ENCODE measurements around the gene KIAA1614.

KIAA1614 gene, protein sequence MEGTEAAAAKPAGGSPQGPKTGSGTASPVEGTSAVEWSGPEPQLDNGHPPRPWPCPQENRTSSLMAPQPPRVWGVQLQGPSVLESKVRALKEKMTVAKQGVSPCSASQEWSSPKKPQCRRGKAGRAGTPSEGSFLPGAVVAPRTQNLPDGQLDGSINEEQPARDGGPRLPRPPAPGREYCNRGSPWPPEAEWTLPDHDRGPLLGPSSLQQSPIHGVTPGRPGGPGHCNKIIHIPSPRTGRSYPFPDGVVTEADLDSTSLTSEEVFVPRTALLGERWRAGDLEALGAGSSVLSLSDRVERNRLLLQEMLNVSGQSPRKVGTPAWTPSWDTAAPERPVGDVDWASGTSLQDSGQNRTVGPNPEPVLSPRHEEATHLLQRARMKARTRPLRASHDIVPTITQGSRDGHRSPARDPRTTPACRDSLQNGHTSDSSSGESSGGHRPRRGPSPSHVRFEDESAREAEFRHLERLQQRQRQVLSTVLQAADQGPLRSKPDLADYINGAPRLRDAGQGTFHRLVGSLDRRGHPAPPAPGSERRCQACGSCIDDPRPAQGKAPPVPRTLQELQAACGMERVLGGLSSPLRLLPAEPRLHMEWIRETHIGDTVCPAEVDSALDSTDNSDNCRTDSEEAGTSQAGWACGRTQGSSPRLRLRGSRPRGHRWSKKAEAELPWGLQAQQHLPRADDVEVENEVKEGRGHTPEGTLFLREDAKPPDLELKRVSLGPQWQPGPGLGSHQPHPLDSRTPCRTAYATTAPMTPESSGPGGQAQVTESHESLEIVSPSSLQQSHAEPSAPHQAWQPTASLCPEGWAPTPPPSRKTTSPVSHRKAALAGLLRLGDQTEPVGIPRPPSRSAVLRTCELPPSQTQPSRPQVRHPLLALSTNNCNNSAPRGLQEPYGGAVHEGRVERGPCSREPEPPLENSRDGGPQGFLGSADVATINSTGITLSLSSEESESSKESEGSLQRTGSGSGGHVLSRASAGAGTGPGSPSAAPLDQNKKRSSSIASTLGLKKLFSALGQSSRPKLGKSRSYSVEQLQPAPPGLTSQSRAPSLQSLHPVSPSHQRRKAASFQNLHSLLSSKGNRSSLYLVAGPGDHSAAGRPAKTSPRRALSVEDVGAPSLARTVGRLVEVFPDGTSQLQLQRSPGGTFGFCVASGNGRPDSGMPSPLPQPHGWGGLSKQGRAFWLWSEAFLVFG

DNA sequence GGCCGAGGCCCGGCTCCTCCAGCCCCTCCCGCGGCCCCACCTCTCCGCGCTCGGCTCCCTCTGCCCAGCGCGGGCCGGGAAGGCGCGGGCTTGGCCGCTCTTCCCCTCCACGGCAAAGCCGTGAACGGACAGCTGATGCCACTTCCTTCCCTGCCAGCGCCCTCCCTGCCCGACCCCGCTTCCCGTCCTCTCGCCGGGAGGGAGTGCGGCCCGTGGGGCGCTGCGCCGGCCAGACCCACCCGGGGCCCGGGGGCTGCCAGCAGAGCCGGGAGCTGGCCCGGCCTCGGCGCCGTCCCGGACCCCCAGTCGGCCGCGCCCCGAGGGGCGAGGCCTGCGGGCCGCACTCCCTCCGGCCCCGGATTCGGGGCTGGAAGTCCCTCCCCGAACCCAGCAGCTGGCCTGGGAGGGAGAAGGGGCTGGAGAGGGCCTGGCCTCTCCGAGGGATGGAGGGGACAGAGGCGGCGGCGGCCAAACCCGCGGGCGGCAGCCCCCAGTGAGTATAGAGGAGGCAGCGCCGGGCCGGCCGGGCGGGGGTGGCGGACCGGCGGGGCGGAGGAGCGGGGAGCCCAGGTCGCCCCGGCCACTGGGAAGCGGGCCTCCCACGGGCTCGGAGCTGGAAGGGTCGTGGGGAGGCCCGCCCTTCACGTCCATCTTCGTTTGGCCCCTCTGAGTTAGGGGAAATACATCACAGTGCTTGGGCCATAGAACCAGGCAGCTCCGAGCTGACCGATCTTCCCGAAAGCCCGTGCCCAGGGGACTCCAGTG is at the start of gene KIAA1614:
Gene KIAA1614, plus strand, starts transcription at position 97 of the 765 bp plus-strand sequence. Its CDS starts 347 bp downstream, at position 444.
- in situ Hi-C loops (cut with MboI; ENCODE audit: low sequenced_read_pairs), result no loop called here

DNA sequence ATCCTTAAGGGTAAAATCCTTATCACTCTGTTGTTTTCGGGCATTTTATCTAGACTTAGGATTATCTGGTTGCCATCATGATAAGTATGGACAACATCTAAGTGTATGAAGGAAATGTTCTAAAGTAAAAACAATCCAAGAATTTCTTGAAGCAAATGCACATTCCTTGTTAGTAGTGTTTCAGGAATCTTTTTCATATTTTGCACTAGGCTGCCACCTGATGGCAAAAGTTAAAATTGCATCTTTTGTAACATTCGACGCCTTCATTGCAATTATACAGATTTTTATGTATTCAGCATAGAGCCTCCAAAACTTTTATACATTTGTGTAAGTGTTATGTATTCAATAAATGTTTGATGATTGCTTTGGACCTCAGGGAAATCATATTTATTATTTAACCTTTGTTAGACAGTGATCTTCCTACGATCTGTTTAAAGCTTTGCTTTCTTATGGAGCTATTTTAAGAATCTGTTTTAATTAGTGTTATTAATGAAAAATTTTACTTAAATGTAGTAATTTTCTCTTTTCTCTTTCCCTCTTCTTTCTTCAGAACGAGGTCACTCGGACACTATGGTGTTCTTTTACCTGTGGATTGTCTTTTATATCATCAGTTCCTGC is 49.4 kb upstream of the KIAA1614 start:
- in situ Hi-C loops (cut with MboI; ENCODE audit: low sequenced_read_pairs), result no loop called here

DNA sequence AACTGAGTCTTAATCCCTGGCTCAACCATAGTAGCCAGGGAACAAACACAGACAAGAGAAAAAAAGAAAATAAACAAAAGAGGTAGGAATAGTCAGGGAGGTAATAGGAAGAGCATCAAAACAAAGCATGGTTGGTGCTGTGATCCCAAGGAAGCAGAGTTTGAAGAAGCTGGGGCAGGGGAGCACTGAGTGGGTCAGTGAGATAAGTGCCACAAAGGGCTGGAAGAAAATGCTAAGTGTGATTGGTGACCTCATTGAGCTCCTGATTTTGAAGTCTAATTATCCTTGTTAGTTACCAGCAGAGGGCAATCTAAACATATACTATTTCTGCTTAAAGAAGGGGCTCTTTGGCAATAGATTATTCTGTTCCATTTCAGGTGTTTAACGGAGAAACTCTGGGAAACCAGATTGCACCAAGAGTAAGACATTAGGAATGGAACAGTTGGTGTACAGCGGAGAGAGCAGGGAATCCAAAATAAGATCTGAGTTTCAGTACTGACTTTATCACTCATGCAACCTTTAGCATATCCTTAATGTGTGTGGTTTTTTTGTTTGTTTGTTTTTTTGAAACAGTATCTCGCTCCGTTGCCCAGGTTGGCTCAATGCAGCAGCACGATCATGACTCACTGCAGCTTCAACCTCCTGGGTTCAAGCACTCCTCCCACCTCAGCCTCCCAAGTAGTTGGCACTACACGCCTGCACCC is 30.7 kb upstream of the KIAA1614 start:
- in situ Hi-C loops (cut with MboI; ENCODE audit: low sequenced_read_pairs), result no loop called here

DNA sequence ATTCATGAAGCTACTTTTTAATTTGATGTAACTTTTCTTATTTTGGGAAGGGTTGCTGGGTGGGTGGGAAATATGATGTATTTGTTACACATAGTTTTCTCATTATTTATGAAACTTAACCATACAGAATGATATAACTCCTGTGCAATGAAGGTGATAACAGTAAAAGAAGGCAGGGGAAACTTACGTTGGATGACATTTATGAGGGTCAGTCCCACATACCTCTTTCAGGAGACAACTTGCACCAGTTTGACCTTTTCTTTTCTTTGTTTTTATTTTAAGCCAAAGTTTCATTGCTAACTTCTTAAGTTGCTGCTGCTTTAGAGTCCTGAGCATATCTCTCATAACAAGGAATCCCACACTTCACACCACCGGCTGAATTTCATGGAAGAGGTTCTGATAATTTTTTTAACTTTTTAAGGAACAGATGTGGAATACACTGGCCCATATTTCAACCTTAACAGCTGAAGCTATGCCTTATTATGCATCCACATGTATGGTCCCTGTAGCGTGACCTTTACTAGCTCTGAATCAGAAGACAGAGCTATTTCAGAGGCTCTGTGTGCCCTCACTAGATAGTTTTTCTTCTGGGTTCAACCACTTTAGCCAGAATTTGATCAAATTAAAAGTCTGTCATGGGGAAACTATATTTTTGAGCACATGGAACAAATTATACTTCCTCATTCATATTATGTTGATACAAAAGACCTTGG is 28.0 kb upstream of the KIAA1614 start:
- in situ Hi-C loops (cut with MboI; ENCODE audit: low sequenced_read_pairs), result no loop called here

DNA sequence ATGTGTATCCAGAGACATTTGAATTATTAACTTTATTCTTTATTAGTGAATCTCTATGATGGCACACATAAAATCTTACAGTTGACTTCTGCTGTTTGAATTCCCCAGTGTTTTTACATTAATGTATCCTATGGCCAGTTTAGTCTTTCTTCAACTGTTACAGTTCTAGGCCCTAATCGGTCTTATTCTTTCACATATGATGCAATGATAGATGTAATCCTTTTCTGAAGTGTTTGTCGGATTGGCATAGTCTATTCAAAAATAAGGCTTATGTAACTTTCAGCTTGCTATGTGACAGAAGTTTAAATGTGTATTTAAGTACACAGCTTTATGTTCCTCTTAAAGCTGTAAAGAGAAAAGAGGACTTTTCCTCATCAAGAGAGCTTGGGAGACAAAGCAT is 26.4 kb upstream of the KIAA1614 start:
- in situ Hi-C loops (cut with MboI; ENCODE audit: low sequenced_read_pairs), result no loop called here

- in situ Hi-C loops (cut with MboI; ENCODE audit: low sequenced_read_pairs), result no loop called here
Measured at GRCh38 chr1:180887841-180888240, 24.9 kb upstream of the KIAA1614 start.

- in situ Hi-C loops (cut with MboI; ENCODE audit: low sequenced_read_pairs), result no loop called here
Measured at GRCh38 chr1:180888870-180889269, 23.8 kb upstream of the KIAA1614 start.

GRCh38 chr1:180889325-180889724 is 23.4 kb upstream of the KIAA1614 start:
- in situ Hi-C loops (cut with MboI; ENCODE audit: low sequenced_read_pairs), result no loop called here

GRCh38 chr1:180892272-180892671 is 20.4 kb upstream of the KIAA1614 start:
- in situ Hi-C loops (cut with MboI; ENCODE audit: low sequenced_read_pairs), result no loop called here

DNA sequence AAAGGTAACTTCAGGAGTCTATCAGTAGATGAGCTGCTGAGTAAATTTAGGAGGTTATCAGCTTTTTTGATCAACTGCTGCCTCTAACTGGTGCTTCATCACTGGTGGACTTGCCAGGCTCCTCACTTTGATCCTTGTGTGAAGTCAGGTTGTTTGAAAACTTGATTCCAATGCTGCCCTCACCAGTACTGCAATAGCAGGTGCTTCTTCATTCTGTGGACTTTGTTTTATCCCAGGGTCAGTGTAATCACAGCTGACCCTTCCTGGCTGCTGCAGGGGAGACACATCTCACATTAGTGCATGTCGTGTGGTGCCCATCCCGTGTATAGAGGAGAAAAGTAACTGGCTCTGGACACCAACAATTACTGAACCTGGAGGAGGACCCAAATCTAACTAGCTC is 20.0 kb upstream of the KIAA1614 start:
- in situ Hi-C loops (cut with MboI; ENCODE audit: low sequenced_read_pairs), result no loop called here

DNA sequence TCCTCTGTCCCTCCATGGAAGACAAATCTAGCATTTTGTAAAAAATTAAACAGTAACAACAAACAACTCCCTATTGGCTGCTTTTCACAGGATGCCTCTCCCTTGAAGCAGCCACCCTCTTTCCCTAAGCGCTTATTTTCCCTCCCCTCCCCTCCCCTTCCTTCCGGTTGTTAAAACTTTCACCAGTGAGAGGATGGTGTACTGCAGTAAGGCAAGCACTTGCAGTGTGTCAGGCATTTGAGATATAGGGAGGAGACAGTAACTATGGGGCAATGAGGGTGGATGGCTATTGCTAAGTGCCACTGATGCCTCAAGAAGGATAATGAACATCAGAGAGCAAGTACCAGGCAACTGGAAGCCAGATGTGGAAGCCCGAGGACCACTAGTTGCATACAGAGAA is 19.1 kb upstream of the KIAA1614 start:
- in situ Hi-C loops (cut with MboI; ENCODE audit: low sequenced_read_pairs), result no loop called here

DNA sequence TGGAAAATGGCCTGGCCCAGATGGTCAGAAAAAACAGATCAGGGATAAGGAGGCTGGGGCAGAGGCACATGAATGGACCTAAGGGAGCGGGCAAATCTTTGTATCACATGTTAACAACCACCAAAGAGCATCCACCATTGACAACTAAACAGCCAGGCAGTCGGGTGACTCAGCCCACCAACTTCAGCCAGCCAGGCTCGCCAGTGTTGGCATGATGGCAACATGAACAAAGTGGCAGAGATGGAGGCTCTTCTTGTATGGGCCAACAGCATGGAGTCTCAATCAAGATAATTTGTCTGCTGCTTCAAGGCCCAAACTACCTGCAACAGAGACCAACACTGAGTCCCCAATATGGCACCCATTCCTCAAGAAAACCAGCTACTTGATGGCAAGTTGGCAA is 16.5 kb upstream of the KIAA1614 start:
- in situ Hi-C loops (cut with MboI; ENCODE audit: low sequenced_read_pairs), result no loop called here

- in situ Hi-C loops (cut with MboI; ENCODE audit: low sequenced_read_pairs), result no loop called here
Measured at GRCh38 chr1:180898441-180899219, 14.1 kb upstream of the KIAA1614 start.

DNA sequence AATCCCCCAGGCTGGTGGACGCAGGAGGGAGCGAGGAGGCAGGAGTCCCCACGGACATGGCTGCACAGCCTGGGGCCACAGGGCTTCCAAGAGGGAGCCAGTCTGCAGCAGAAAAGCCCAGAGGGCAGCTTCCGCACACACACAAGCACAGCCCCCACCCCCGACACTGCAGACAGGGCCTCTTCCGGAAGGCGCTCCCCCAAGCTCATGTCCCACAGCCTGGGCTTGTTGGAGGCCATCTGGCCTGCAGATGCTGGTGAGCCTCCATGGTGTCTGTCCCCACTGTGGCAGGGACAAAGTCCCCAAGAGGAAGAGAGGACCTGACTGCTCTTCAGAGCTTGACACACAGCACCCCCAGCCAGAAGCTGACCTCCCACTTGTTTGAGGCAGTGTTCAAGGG is 13.4 kb upstream of the KIAA1614 start:
- in situ Hi-C loops (cut with MboI; ENCODE audit: low sequenced_read_pairs), result no loop called here

GRCh38 chr1:180901076-180901990 is 11.4 kb upstream of the KIAA1614 start:
- in situ Hi-C loops (cut with MboI; ENCODE audit: low sequenced_read_pairs), result no loop called here

DNA sequence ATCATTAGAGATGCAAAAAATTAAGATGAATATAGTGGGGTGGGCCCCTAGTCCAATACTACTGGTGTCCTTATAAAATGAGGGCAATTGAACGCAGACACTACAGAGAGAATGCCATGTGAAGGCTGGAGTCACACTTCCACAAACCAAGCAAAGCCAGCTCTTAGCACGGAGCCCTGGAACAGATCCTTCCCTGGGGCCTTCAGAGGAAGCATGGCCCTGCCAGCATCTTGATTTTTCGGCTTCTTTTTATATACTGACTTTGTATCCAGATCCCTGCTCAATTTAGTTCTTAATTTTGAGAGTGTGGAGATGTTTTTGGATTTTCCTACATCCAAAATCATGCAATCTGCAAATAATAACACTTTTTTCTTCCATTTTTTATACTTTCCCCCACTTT is 10.2 kb upstream of the KIAA1614 start:
- in situ Hi-C loops (cut with MboI; ENCODE audit: low sequenced_read_pairs), result no loop called here

- in situ Hi-C loops (cut with MboI; ENCODE audit: low sequenced_read_pairs), result no loop called here
Measured at GRCh38 chr1:180905927-180906326, 6.8 kb upstream of the KIAA1614 start.

All from hTERT RPE-1 (cell line).